ENCODE measurements around the gene GGA3. TPM values are rescaled to one million over a fixed set of nuclear protein-coding genes. Genes with fewer than 3 reads are reported as not detected.

Gene GGA3, protein sequence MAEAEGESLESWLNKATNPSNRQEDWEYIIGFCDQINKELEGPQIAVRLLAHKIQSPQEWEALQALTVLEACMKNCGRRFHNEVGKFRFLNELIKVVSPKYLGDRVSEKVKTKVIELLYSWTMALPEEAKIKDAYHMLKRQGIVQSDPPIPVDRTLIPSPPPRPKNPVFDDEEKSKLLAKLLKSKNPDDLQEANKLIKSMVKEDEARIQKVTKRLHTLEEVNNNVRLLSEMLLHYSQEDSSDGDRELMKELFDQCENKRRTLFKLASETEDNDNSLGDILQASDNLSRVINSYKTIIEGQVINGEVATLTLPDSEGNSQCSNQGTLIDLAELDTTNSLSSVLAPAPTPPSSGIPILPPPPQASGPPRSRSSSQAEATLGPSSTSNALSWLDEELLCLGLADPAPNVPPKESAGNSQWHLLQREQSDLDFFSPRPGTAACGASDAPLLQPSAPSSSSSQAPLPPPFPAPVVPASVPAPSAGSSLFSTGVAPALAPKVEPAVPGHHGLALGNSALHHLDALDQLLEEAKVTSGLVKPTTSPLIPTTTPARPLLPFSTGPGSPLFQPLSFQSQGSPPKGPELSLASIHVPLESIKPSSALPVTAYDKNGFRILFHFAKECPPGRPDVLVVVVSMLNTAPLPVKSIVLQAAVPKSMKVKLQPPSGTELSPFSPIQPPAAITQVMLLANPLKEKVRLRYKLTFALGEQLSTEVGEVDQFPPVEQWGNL
- 8.1 and 24.9 TPM in 2 replicates for total RNA-seq

GRCh38 chr17:75261336-75262111 is at the start of gene GGA3, which contains the start of gene MRPS7:
GGA3 (minus strand) TSS chr17:75261606; CDS start chr17:75261587, 19 bp downstream.
MRPS7 (plus strand) TSS chr17:75261879; CDS start chr17:75261901, 22 bp downstream.

DNA sequence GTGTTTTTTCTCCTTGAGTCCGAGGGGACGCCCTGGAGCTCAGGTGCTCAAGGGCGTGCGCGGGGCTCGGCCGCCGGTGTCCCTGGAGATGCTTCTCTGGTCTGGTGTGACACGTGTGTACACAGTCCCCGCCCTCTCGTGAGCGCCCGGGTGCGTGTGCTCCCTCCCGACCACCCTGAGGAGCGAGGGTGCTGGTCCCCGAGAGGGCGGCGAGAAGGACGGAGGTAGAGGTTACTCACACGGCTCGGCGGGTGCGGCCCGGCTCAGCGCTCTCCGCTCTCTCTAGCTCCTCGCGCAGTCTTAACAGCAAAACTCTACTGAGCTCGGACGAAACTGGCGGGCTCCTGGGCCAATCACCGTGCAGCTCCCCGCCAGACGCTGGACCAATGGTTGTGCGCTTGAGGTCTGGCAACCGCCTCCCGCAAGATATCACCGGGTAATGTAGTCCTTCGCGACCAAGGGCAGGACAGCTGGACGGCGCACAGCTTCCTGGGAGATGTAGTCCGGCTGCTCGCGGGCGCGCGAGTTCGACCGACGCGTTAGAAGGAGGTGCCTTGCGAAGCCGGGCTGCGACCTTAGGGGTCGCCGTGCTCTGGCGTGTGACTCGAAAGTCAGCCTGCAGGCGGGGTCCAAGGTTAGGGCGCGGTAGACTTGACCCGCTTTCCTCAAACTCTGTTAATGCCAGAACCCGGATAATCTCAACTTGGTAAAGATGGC is 27.9 kb upstream of the GGA3 start, which contains the start of gene SLC25A19:
SLC25A19 (minus strand) TSS at position 319 of the 717 bp plus-strand sequence. CDS start 2,669 bp downstream, outside the sequence.

DNA sequence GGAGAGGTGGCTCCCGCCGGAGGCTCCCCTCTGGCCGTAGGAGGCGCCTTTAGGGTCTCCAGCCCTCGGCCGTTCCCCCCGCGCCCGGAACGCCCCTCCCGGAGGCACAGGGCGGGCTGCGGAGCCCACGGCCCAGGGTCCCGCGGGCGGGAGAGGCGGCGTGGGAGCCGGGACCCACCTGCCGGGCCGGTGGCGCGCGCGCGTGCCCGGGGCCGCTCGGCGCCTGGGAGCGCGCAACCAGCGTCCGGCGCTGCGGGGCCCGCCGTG is 9.5 kb upstream of the GGA3 start, which contains the start of gene MIF4GD:
MIF4GD (minus strand) TSS at position 266 of the 267 bp plus-strand sequence. CDS start 1,036 bp downstream, outside the sequence.

GRCh38 chr17:75205037-75205792 is 56.2 kb downstream of the GGA3 start, which contains the start of gene NUP85:
NUP85 (plus strand) TSS chr17:75205679; CDS start chr17:75205762, 83 bp downstream.

Other genes with a start within 250 kb of the GGA3 start
- 22.9 and 28.3 TPM in 2 replicates for gene MRPL58, start 248.9 kb downstream of the GGA3 start, total RNA-seq
- 143 and 176 TPM in 2 replicates for gene ATP5PD, start 214.6 kb downstream of the GGA3 start, total RNA-seq
- 11.2 and 15.0 TPM in 2 replicates for gene KCTD2, start 214.4 kb downstream of the GGA3 start, total RNA-seq
- gene SLC16A5, start 173.7 kb downstream of the GGA3 start, total RNA-seq = 5.3 and 8.2 TPM in 2 replicates
- 2.6 and 5.1 TPM in 2 replicates for gene ARMC7, start 151.6 kb downstream of the GGA3 start, total RNA-seq
- 19.1 and 22.3 TPM in 2 replicates for gene NT5C, start 129.9 kb downstream of the GGA3 start, total RNA-seq
- gene JPT1, start 107.1 kb downstream of the GGA3 start, total RNA-seq = 93.8 and 113 TPM in 2 replicates
- gene SUMO2, start 78.6 kb downstream of the GGA3 start, total RNA-seq = 85.2 and 164 TPM in 2 replicates
- 41.9 and 43.4 TPM in 2 replicates for gene NUP85, start 55.9 kb downstream of the GGA3 start, total RNA-seq
- gene MRPS7, start 273 bp upstream of the GGA3 start, total RNA-seq = 61.0 and 64.3 TPM in 2 replicates
- gene MIF4GD, start 9.6 kb upstream of the GGA3 start, total RNA-seq = 10.1 and 10.8 TPM in 2 replicates
- gene SLC25A19, start 27.8 kb upstream of the GGA3 start, total RNA-seq = 6.6 and 9.8 TPM in 2 replicates
- 70.6 and 112 TPM in 2 replicates for gene GRB2, start 144.1 kb upstream of the GGA3 start, total RNA-seq
- gene TMEM94, start 195.0 kb upstream of the GGA3 start, total RNA-seq = 15.1 and 42.0 TPM in 2 replicates

Data from bladder microvascular endothelial cell (primary cell).